SK-MEL-5 (cell line): ENCODE results near the gene HNRNPM. TPM values are rescaled to one million over a fixed set of nuclear protein-coding genes. Genes with fewer than 3 reads are reported as not detected.

ENCODE experiments used
- DNase-seq: peaks from one replicate; pipeline ENCODE4 v3.0.0-alpha.2; 2016; ENCODE audit warnings: low read depth, low spot score
- in situ Hi-C: cut with HindIII; loops from 2 replicates; pipeline ENCODE4 v1.10.0; 2016; ENCODE audit warnings: low sequenced_read_pairs, high pct_unique_total_duplicates, low pct_unique_long_range_greater_than_20kb
- total RNA-seq: library from RNA; depleted of rRNA; stranded (reverse); fragments of >200 nt; shearing (Covaris generic); gene quantifications from 2 replicates; pipeline ENCODE4 v1.2.3, GENCODE V29; 2014

The HNRNPM gene
- total RNA-seq, 1 experiment from 2014 or later = 56.1 TPM

- peak; percentile 34 for DNase-seq
These were observed 46.8 kb downstream of the HNRNPM start for GRCh38 chr19:8491574-8491973.

GRCh38 chr19:8494158-8494557, 49.4 kb downstream of the HNRNPM start:
- no peak for DNase-seq
- in situ Hi-C loops = no loop called here

More at GRCh38 chr19:8491574-8491973, 46.8 kb downstream of the HNRNPM start:
- in situ Hi-C loops = no loop called here

GRCh38 chr19:8498295-8498694, 53.5 kb downstream of the HNRNPM start:
- in situ Hi-C loops = no loop called here
- DNase-seq = no peak

GRCh38 chr19:8499048-8499833, 54.5 kb downstream of the HNRNPM start:
- no peak for DNase-seq
- in situ Hi-C loops = no loop called here

GRCh38 chr19:8500158-8500557, 55.4 kb downstream of the HNRNPM start:
- in situ Hi-C loops = no loop called here
- no peak for DNase-seq

GRCh38 chr19:8501516-8501915, 56.7 kb downstream of the HNRNPM start:
- in situ Hi-C loops = no loop called here
- no peak for DNase-seq

- no peak for DNase-seq
- in situ Hi-C loops = no loop called here
These were observed 57.2 kb downstream of the HNRNPM start for GRCh38 chr19:8501981-8502380.

- DNase-seq = no peak
- in situ Hi-C loops = no loop called here
These were observed 58.7 kb downstream of the HNRNPM start for GRCh38 chr19:8503510-8503909.

- DNase-seq = no peak
- in situ Hi-C loops = no loop called here
These were observed 59.4 kb downstream of the HNRNPM start for GRCh38 chr19:8504171-8504570.

GRCh38 chr19:8504919-8505318, 60.1 kb downstream of the HNRNPM start:
- in situ Hi-C loops = no loop called here

GRCh38 chr19:8505680-8506401, 61.1 kb downstream of the HNRNPM start:
- peak; percentile 68 for DNase-seq
- in situ Hi-C loops = no loop called here

More at GRCh38 chr19:8504919-8505318, 60.1 kb downstream of the HNRNPM start:
- no peak for DNase-seq

- DNase-seq = no peak
- in situ Hi-C loops = no loop called here
These were observed 61.7 kb downstream of the HNRNPM start for GRCh38 chr19:8506402-8506957.

GRCh38 chr19:8510589-8511115, 65.9 kb downstream of the HNRNPM start:
- DNase-seq = no peak
- in situ Hi-C loops = no loop called here

- in situ Hi-C loops = no loop called here
- no peak for DNase-seq
These were observed 66.9 kb downstream of the HNRNPM start for GRCh38 chr19:8511573-8512101.

- peak; percentile 36 for DNase-seq
- in situ Hi-C loops = no loop called here
These were observed 67.6 kb downstream of the HNRNPM start for GRCh38 chr19:8512115-8512967.

GRCh38 chr19:8513036-8513686, 68.4 kb downstream of the HNRNPM start:
- in situ Hi-C loops = no loop called here
- no peak for DNase-seq
